Hematopoietic multipotent progenitor cell treated with erythropoietin and hydrocortisone succinate and interleukin-3 and kit ligand, for 15 days (in vitro differentiated cells): ENCODE data around the gene MYO1B.

Source experiments
- DNase-seq: peaks from one replicate; pipeline ENCODE4 v3.0.0-alpha.2; 2015; ENCODE audit warnings: low spot score

MYO1B gene

DNA sequence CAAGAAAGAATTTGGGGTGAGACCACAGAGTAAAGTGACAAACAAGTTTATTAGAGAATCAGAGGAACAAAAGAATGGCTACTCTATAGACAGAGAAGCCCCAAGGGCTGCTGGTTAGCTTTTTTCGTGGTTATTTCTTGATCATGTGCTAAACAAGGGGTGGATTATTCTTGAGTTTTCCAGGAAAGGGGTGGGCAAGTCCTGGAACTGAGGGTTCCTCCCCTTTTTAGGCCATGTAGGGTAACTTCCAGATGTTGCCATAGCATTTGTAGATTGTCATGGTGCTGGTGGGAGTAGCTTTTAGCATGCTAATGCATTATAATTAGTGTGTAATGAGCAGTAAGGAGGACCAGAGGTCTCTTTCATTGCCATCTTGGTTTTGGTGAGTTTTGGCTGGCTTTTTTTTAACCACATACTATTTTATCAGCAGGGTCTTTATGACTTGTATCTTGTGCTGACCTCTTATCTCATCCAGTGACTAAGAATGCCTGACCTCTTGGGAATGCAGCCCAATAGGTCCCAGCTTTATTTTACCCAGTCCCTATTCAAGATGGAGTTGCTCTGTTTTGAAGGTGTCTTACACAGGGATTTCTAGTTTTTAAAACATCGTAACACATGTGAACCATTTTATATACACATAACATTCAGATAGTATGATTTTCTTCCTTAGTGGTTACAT, 77.8 kb downstream of the MYO1B start:
- no peak for DNase-seq

DNA sequence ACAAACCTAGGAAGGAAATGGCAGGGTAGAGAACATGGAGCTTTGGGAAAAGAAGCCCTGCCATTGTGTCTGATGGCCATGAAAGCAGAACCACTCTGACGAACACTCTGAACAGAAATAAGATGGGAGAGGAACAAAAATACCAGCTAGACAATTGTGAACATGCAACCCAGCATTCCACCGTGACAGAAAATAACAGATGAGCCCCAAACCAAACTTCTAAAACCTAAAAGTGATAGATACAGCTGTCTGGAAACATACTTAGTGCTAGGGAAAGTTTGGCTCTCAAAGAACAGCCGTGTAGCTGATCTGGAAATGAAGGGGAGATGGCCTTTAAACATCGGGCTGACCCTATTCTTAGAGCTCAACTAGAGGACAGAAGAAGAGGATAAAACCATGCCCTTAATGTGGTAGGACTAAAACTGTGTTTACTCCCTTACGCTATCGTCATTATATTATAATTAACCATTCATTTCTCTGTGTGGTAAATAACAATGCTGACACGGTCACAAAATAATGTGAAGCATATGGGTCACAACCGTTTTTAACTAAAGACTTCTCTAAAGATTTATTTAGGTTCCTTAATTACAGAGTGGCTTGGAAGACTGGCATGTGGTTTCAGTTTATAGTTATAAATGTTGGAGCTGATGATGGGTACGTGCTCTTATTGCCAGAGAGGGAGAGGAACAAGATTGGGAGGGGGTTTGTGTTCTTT, 80.6 kb downstream of the MYO1B start:
- no peak for DNase-seq

DNA sequence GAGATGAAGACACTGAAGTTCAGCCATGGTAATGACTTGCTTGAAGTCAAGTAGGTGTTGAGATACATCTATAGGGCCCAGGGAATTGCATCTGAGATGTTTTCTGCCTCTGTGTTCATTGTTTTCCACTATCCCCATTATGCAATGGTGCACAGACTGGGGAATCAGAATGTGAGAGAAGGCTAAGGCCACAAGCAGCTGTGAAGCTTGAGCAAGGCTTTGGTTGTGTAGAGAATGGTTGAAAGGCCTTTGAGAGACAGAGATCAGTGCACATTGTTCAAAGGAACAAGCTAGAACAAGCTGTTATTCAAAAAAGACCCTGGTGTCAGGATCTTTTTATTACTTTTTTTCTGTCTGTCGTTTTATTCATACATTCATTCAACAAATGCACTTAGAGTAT, 82.3 kb downstream of the MYO1B start:
- no peak for DNase-seq

DNA sequence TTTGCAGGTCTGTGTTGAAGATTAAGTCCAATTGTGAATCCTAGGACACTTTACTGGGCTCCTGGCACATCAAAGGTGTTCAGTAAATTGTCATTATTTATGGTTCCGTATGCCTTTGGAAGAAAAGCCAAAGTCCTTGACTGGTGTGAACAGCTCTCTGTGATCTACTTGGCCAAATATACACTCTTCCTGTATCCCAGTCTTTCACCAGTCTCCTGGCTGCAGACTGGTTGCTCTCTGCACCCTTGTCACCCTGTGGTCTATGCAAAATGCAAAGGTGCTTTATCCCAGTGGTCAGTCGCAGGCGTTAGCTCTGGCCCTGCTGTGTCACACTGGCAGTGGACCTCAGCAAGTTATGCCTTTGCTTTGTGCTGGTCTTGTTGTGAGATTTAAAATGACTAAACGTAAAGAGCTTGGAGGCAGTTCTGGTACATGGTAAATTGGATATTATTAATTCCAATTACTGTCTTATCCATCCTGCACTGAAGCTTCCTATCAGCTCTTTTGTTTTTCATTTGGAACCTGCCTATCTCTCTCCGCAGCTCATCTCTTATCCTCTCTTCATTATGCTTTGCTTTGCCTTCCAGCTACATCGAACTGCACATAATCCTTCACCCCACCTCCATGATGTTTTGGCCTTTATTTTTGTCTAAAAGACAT, 83.1 kb downstream of the MYO1B start:
- DNase-seq, result no peak

DNA sequence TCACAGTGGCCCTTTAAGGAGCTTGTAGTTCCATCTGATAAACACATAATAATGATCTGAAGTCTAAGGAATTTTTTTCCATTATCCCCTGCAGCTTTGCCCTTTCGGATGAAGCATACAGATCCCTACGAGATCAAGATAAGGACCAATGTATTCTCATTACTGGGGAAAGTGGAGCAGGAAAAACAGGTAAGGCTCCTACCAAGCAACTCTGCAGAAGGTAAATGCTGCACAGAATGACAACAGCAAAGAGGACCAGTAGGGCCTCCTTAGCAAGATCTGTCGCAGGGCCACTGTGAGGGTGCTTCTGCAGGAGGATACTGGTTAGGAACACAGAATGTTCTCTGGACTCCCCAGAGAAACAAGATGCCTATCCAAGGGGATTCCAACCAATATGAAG, 84.6 kb downstream of the MYO1B start:
- no peak for DNase-seq

DNA sequence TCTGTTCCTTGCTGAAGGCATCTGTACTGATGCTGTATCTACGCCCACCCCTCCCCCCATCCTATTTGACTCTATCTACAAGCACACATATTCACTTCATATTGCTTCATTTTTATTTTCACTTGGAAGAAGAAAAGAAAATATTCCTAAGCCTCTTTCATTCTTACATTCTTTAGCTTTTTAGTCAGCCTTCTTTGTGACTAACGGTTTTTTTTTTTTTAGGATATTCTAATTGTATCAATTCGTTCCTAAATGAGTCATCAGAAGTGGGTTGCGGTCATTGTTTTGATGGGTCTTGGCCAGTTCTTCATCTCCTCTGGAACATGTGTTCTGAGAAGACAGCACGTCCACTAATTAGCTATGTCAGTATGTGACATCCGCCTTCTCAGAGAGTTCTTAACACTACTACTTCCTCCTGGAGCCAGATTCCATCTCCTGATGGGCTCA, 88.7 kb downstream of the MYO1B start:
- DNase-seq, result no peak

DNA sequence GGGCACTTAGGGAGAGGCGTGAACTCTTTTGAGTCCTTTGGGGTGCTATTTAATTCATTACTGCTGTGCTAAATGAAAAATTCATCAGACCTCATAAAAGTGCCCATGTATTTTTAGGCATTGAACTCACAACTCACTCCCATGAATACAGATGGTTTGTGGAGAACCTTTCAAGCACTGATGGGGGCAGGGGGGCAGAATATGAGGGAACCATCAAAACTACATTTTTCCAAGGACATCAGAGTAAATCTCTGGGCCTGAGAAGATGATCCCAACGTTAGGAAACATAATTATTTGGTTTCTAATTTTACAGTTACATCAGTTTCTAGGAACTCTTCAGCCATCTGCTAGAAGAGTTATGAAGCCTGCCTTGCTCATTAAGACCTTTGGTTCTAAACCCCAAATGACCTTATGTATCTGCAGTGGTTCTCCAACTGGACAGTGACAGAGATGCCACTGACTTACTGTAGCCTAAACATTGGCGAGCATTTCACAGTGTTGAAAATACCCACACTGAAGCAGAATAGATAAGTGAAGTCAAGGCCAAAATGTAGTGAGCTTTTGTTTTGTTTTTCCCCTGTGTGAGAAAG, 90.8 kb downstream of the MYO1B start:
- no peak for DNase-seq

DNA sequence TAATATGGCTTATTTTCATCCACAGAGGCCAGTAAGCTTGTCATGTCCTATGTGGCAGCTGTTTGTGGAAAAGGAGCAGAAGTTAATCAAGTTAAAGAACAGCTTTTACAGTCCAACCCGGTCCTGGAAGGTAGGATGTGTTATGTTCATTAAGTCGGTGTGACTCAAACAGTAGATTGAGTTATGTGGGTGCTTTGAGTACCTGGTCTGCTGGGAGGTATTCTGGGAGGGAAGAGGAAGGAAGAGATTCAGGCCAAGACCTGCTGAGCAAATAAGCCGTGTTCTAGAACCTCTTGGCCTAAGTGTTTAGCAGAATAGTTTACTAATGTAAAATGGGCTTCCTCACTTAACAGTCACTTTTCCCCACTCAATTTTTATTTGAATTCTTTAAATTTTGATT, 96.2 kb downstream of the MYO1B start:
- DNase-seq, result no peak

DNA sequence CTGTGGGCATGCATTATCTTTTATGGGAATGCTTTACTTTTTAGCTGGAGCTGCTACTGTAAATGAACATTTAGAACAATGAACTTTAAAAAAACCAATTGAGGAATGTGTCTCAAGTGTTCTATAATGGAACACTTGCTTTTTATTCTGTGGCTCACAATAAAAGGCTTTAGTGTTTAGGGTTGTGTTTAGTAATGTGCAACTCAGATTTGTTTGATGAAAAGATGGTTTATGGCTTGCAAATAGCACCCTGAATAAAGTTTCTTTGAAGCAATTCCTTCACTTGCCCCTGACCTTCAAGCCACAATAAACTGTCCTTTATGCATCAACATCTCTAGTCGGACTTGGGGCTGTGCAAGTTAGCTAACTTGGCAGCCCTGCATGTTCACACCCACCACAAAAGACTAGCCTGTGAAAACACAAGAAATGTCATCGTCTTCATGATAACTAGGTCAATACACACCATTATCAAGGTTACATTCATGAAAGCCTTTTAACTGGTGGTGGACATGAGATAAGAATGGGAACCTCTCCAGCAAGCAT, 98.7 kb downstream of the MYO1B start:
- DNase-seq, result no peak

DNA sequence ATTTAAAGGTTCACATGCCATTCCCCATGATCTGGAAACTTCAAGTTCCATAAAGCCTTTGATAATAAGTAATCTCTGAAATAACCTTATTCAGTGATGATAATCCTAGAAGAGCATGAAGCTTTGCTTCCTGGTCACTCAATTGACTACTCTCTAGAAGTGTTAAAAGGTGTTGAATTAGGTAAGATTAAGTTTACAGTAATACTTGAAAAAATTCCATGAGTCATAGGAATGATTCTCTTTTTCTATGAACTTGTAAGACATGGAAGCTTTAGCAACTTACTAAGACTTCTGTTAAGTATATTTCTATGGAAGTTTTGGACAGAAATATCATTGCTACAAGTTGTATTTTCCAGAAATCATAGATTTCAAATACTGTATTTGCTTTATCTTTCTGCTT, 100.6 kb downstream of the MYO1B start:
- no peak for DNase-seq

DNA sequence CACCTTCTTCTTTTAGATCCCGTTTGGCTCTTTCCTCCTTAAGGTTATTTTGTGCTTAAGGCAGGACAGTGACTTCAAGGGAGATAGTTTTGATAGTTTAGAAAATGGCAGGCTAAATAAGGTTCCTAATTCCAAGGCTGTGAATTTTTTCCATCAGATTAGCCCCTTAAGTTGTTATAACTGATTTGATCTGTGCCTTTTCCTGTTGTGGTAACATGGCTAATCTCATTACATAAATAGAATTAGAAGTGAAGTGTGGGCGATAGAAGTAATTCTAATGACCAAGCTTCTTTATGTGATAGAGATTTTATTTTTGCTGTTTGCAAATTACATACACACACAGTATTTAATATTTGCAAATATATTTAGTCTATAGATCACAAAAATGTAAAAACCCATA, 102.0 kb downstream of the MYO1B start:
- DNase-seq, result no peak

DNA sequence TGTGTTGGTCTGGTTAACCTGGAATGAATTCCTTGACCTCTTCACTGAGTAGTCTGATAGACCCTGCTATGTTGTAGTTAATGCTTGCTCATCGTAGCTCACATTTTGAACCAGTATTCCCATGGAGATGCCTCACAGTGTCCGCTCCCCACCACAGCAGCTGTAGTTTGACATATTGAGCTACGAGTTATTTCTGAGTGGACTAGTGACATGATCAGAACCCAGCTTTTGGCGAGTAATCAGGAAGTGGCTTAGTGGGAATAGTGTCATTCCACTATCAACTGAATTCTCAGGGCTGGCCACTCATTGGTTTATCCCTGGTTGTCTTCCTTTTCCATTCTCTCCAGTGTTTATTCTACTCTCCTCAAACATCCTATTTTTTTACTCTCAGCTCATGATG, 102.7 kb downstream of the MYO1B start:
- DNase-seq, result no peak

DNA sequence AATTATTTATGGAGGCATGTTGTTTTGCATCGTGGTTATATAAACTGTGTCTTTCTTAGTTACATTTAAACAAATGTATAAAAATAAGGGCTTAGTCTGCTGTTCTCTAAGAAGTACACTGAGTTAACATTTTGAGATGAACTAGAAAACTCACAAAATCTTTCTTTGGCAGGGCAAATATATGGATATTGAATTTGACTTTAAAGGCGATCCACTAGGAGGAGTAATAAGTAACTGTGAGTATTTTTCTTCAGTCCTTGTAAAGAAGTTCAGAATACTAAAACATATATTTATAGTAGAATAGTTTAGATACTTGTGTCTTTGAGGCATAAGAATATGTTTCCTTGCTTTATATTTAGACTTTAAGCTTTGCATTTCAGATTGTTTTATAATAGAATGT, 104.8 kb downstream of the MYO1B start:
- DNase-seq, result no peak

DNA sequence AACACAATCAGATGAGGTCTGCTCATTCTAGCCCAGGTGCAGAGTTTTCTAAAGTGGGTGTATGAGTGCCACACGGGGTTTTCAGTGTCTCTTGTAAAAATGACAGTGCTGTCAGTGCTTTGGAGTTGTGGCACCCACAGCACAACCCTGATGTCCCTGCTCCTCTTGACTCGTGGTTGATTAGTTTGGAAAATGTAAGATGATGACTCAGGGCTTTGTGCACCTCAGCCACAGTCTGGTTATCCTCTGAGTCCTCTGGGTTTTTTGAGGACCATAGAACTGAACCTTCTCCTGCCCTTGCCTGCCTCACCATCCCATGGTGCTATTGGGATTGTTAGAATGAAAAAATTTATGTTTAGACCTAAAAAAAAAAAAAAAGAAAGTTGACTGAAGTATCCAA, 105.6 kb downstream of the MYO1B start:
- DNase-seq, result no peak

DNA sequence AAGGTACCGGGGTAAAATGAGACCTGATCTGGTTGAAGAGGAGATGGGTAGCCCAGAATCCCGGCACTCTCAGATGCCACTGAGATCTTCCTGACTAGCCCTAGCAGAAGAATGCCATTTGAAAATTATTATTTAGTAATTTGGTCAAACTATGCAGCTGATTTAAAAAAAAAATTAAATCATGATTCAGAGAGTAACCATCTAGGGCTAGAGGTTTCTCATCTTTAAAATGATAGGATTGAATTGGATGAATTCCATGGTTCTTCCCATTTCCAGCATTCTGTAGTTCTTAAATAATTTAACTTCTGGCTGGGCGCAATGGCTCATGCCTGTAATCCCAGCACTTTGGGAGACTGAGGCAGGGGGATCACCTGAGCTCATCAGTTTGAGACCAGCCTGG, 106.1 kb downstream of the MYO1B start:
- DNase-seq, result no peak

DNA sequence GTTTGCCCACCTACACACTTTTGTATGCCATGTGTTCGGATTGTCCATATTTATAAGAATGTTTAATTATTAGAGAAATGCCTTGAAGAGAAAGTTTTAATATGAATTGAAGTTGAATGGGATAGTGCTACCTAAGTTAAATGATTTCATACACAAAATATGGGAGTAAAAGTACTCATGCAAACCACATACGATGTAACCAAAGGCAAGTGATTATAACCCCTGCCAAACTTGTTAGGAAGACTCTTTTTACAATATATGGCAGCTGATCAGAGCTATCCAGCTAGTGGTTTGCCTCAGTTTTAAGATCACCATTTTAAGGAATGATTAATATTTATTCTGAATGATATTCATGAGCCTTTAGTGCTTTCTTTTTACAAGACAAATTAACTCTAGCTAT, 106.7 kb downstream of the MYO1B start:
- DNase-seq, result no peak

DNA sequence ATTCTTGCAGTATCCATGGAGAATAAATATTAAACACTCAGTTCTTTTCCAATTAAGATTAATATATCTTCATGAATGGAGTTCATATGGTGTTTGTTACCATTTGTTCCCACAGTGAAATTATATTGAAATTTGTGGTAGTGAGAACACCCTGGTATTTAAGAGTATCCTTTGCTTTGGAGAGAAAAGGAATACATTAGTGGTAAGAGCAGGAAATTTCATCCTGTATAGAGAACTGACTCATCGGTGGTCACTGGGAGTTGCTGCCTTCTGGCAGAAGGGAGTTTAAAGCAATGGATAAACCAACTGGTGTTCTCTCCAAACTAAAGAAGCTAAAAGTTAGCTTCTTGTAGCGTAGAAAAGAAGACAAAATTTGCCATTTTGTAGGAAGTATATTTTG, 107.3 kb downstream of the MYO1B start:
- no peak for DNase-seq

DNA sequence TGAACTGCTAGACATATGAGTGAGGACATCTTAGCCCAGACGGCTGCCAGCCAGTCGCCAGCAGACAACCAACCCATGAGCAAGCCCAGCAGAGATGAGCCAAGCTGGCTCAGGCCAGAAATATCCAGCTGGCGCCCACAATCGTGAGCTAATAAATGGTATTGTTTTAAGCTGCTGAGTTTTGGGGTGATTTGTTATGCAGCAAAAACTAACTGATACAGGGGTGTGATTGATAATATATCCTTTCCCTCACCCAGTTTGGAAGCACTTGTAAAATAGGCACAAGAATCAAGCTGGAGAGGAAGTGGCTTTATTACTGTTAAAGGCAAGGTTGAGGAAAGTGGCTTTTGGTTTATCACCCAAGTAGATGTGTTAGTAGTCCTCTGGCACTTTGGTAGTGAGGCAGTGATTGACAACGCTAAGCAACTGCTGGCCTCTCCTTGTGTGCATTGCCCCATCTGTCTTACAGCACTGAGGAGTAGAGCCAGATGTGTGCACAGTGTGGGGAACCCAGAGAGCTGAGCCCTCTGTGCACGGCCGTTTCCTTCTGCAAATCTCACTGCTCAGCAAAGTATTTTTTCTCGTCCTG, 110.1 kb downstream of the MYO1B start:
- DNase-seq, result no peak

DNA sequence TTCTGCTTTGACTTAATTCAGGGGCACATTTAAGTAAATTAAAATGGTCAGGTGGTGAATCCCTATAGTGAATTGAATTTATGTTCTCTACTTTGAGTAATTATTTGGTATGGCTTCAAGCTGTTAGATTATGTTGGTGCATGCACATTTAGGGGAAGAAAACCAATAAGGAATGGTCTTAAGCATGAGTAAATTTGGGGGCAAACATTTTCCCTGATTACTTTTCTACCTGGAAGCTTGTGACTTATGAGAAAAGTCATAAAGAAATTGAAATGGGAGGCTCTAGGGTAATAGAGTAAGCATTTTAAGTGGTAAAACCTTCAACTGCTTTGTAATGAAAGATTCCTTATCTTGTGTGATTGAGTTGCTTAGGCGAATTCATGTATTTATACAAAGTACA, 112.5 kb downstream of the MYO1B start:
- no peak for DNase-seq

DNA sequence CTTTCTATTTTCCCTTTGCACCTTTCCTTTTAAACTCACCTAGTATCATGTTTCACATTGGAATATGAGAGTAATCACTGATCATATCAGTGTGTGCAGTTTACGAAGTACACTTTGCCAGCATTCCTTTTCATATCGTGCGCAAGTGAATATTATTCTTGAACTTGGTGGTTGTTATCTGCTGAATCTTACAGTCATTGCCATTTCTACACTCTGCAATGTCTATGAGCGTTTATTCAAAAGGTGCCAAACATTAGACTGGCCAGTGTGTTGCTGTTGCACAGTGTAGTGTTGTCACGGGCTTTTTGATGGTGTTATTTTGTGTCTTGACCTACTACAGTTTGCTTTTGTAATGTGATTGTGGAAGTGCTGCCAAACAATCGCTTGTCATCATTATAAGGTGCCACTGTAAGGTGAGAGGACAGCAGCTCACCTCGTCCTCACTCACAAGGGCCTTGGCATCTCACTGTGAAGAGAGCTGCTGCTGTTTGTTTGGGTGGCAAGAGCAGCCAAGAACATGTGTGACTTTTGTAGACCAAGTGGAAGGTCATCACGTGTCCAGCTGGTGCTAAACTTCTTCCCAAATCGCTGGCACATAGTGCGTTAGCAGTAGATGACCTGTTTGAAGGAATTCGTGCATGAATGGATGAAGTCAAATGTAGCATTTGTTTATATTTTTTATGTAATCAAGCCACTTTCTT, 113.3 kb downstream of the MYO1B start:
- no peak for DNase-seq

DNA sequence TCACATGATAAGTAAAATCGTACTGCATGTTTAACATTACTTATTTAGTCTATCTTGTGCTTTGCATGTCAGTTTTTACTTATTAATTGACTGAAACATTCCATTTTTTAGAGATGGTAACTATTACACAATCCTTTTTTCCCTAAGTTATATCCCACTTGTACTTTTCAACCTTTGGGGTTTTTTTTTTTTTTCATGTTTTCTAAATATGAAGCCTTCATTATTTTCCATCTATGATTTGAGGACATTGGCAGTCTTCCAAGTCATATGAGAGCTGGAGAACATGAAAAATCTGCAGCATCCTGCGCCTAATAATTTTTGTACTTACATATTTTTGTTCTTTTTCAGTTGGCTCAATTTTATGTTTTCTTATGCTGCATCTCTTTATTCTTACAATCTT, 113.9 kb downstream of the MYO1B start:
- DNase-seq, result no peak

DNA sequence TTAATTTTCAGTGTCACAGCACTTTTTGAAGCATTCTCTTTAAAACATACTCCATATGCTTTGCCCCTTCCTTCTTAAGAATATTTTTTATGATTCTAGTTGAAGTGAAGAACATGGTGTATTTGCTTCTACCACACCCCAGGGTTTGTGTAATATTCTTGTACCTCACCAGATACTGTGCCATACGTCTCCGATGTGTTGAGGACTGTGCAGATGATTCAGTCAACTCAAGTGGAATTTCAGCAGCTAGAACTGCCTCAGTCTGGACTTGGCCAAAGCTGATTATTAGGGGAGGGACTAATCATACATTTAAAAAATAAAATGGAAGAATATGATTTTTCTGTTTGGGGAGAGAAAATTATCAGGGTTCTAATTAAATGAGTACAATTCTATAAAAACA, 115.7 kb downstream of the MYO1B start:
- no peak for DNase-seq
